Measurements from ENCODE around the gene FILIP1L. TPM values are rescaled to one million over a fixed set of nuclear protein-coding genes. Genes with fewer than 3 reads are reported as not detected.

FILIP1L gene
- total and polyA plus RNA-seq, 2 of the 13 experiments (the other 11 are each of a cell fraction or from before 2014, with no cell fraction given) = 8.1 to 187 TPM

GRCh38 chr3:100044369-100044768 is 69.9 kb downstream of the FILIP1L start:
- no peak for DNase-seq (ENCODE audit: low spot score)
- Histone ChIP-seq H4K20me1 (ENCODE audit: insufficient read depth, low read length) (no peaks in the 10 kb centered on the region), H3K27ac (ENCODE audit: extremely low read length, insufficient read depth, low read length) (no peak overlapping the region), H3K79me2 (ENCODE audit: insufficient read depth, low read length) (no peaks in the 10 kb centered on the region), H3K4me2 (ENCODE audit: low read depth, low read length) (no peak overlapping the region), H3K9ac (ENCODE audit: insufficient read depth, low read depth, low read length) (no peak overlapping the region), H2AFZ (ENCODE audit: low read length) (no peak overlapping the region), H3K36me3 (replicated peaks in 1 of 2; ENCODE audit: control insufficient read depth in 1 of 2, insufficient read depth in 2 of 2, low read length in 2 of 2) (no peaks in the 10 kb centered on the region), H3K9me3 (ENCODE audit: low read length) (no peaks in the 10 kb centered on the region), H3K27me3 (ENCODE audit: control insufficient read depth in 1 of 2, insufficient read depth in 2 of 2, low read length in 2 of 2) (no peaks in the 10 kb centered on the region; a peak in 1 of 5 replicates), H3K4me1 (ENCODE audit: insufficient read depth, low read length) (peaks cover 44% of the 10 kb centered on the region), H3K4me3 (replicated peaks in 1 of 3; ENCODE audit: insufficient read depth in 1 of 3, low read depth in 2 of 3, low read length in 3 of 3) (no peak overlapping the region)
- TF ChIP-seq NCOA1 (CRISPR knock-in tag; IDR thresholded peaks at IDR 0.05) (no peak), THAP11 (CRISPR knock-in tag; IDR thresholded peaks at IDR 0.05) (no peak), ZNF839 (CRISPR knock-in tag; IDR thresholded peaks at IDR 0.05; ENCODE audit: borderline replicate concordance) (no peak), ZNF34 (CRISPR knock-in tag; IDR thresholded peaks at IDR 0.05; ENCODE audit: borderline replicate concordance) (no peak), ZNF292 (CRISPR knock-in tag; IDR thresholded peaks at IDR 0.05; ENCODE audit: borderline replicate concordance, low read depth) (no peak), ZNF101 (CRISPR knock-in tag; IDR thresholded peaks at IDR 0.05; ENCODE audit: borderline replicate concordance, low read depth) (no peak), KAT2B (IDR thresholded peaks at IDR 0.05; ENCODE audit: borderline replicate concordance, low read depth, low read length) (no peak), ZNF282 (IDR thresholded peaks at IDR 0.05; ENCODE audit: partially characterized antibody) (no peak), RCOR2 (CRISPR knock-in tag; IDR thresholded peaks at IDR 0.05) (no peak), MED13 (CRISPR knock-in tag; IDR thresholded peaks at IDR 0.05) (no peak), KLF13 (CRISPR knock-in tag; IDR thresholded peaks at IDR 0.05) (no peak), SRSF4 (IDR thresholded peaks at IDR 0.05; ENCODE audit: low read depth, low read length, poor library complexity, severe bottlenecking) (no peak), RBAK (CRISPR knock-in tag; IDR thresholded peaks at IDR 0.05) (no peak)
- TF ChIP-seq, protein P1, sequence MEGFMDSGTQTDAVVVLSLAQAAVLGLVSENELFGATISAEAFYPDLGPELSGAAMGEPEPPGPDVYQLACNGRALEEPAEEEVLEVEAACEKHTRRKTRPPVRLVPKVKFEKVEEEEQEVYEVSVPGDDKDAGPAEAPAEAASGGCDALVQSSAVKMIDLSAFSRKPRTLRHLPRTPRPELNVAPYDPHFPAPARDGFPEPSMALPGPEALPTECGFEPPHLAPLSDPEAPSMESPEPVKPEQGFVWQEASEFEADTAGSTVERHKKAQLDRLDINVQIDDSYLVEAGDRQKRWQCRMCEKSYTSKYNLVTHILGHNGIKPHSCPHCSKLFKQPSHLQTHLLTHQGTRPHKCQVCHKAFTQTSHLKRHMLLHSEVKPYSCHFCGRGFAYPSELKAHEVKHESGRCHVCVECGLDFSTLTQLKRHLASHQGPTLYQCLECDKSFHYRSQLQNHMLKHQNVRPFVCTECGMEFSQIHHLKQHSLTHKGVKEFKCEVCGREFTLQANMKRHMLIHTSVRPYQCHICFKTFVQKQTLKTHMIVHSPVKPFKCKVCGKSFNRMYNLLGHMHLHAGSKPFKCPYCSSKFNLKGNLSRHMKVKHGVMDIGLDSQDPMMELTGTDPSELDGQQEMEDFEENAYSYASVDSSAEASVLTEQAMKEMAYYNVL (CRISPR knock-in tag; IDR thresholded peaks at IDR 0.05; ENCODE audit: borderline replicate concordance) = no peak
- TF ChIP-seq, protein P2, sequence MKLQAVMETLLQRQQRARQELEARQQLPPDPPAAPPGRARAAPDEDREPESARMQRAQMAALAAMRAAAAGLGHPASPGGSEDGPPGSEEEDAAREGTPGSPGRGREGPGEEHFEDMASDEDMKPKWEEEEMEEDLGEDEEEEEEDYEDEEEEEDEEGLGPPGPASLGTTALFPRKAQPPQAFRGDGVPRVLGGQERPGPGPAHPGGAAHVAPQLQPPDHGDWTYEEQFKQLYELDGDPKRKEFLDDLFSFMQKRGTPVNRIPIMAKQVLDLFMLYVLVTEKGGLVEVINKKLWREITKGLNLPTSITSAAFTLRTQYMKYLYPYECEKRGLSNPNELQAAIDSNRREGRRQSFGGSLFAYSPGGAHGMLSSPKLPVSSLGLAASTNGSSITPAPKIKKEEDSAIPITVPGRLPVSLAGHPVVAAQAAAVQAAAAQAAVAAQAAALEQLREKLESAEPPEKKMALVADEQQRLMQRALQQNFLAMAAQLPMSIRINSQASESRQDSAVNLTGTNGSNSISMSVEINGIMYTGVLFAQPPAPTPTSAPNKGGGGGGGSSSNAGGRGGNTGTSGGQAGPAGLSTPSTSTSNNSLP (IDR thresholded peaks at IDR 0.05; ENCODE audit: low read depth, low read length) = no peak
- TF ChIP-seq, protein P3, sequence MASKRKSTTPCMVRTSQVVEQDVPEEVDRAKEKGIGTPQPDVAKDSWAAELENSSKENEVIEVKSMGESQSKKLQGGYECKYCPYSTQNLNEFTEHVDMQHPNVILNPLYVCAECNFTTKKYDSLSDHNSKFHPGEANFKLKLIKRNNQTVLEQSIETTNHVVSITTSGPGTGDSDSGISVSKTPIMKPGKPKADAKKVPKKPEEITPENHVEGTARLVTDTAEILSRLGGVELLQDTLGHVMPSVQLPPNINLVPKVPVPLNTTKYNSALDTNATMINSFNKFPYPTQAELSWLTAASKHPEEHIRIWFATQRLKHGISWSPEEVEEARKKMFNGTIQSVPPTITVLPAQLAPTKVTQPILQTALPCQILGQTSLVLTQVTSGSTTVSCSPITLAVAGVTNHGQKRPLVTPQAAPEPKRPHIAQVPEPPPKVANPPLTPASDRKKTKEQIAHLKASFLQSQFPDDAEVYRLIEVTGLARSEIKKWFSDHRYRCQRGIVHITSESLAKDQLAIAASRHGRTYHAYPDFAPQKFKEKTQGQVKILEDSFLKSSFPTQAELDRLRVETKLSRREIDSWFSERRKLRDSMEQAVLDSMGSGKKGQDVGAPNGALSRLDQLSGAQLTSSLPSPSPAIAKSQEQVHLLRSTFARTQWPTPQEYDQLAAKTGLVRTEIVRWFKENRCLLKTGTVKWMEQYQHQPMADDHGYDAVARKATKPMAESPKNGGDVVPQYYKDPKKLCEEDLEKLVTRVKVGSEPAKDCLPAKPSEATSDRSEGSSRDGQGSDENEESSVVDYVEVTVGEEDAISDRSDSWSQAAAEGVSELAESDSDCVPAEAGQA (IDR thresholded peaks at IDR 0.05; ENCODE audit: low read depth) = no peak
- TF ChIP-seq, protein P3 (CRISPR knock-in tag; IDR thresholded peaks at IDR 0.05; ENCODE audit: borderline replicate concordance) = no peak
- no peak for ATAC-seq
- no TSS peak for BruUV-seq (replicated peaks)
- FAIRE-seq = no peak
- in situ Hi-C loops (cut with HindIII; ENCODE audit: extremely low pct_ligation_motif_present, low pct_unique_long_range_greater_than_20kb) (loop anchor here (10.0 kb wide), 1 partner anchor 170 kb away; no protein-coding TSS in a partner anchor), intact Hi-C loops (cut with micrococcal nuclease; ENCODE audit: unreplicated experiment) (no loop called here)
- ChIA-PET POLR2A (no interaction called here), CTCF (ENCODE audit: low intra/inter-chr PET ratio, low total read pairs) (no interaction called here)

Data from HepG2 (cell line).